8988T (cell line): Measurements from ENCODE around the gene MIF.
A peak's percentile ranks its signal among the peaks of the same experiment; 100 is the strongest.
"Not testable (repeated sequence)": the region's sequence is repeated elsewhere in the genome, so short reads cannot be mapped to it uniquely, and the experiment has no call there.

Experiments used
- DNase-seq: peaks from one replicate; pipeline ENCODE4 v3.0.0; 2011

The MIF gene

GRCh38 chr22:23878219-23878618, 16.0 kb upstream of the MIF start:
- DNase-seq, result no peak

- DNase-seq, result no peak
Observed at GRCh38 chr22:23882370-23882769, 11.8 kb upstream of the MIF start.

- no peak for DNase-seq
Observed at GRCh38 chr22:23883658-23884057, 10.5 kb upstream of the MIF start.

- DNase-seq, result no peak
Observed at GRCh38 chr22:23884140-23884539, 10.0 kb upstream of the MIF start.

- peak; percentile 40 for DNase-seq
Observed at GRCh38 chr22:23888615-23889401, 5.4 kb upstream of the MIF start.

GRCh38 chr22:23889620-23890019, 4.6 kb upstream of the MIF start:
- DNase-seq, result no peak

- DNase-seq, result no peak
Observed at GRCh38 chr22:23891726-23892125, 2.5 kb upstream of the MIF start.

GRCh38 chr22:23892130-23892529, 2.1 kb upstream of the MIF start:
- no peak for DNase-seq

- no peak for DNase-seq
Observed at GRCh38 chr22:23892706-23893105, 1.5 kb upstream of the MIF start.

GRCh38 chr22:23893121-23893944, 850 bp upstream of the MIF start:
- no peak for DNase-seq

- peak; percentile 56 for DNase-seq
Observed at GRCh38 chr22:23894710-23895598, 771 bp downstream of the MIF start.

- no peak for DNase-seq
Observed at GRCh38 chr22:23895599-23896144, 1.5 kb downstream of the MIF start.

- no peak for DNase-seq
Observed at GRCh38 chr22:23896166-23896522, 2.0 kb downstream of the MIF start.

- no peak for DNase-seq
Observed at GRCh38 chr22:23896523-23897186, 2.5 kb downstream of the MIF start.

GRCh38 chr22:23897320-23897719, 3.1 kb downstream of the MIF start:
- DNase-seq, result no peak

- no peak for DNase-seq
Observed at GRCh38 chr22:23898006-23898974, 4.1 kb downstream of the MIF start.

GRCh38 chr22:23899042-23899745, 5.0 kb downstream of the MIF start:
- DNase-seq, result no peak

GRCh38 chr22:23900227-23900626, 6.0 kb downstream of the MIF start:
- DNase-seq, result not testable (repeated sequence)

- no peak for DNase-seq
Observed at GRCh38 chr22:23901600-23901999, 7.4 kb downstream of the MIF start.

GRCh38 chr22:23903328-23903971, 9.3 kb downstream of the MIF start:
- DNase-seq, result no peak
